Liver (tissue), 3 donors: ENCODE results near the gene MYO5A.
"Not testable (repeated sequence)": the region's sequence is repeated elsewhere in the genome, so short reads cannot be mapped to it uniquely, and the experiment has no call there.

Source experiments
- EGR1 ChIP-seq, 2 donors: IDR thresholded peaks; 2 replicates each; pipeline ENCODE4 v1.6.1; 2016 to 2018; ENCODE audit warnings: antibody characterized with exemption in 2 of 2, low read depth in 2 of 2
- GABPA ChIP-seq, 2 donors: IDR thresholded peaks in 1 of 2; conservative IDR thresholded peaks in 1 of 2; 2 replicates each; pipeline ENCODE4 v1.6.1; 2016; ENCODE audit warnings: antibody characterized with exemption in 2 of 2, mild to moderate bottlenecking in 1 of 2, moderate library complexity in 1 of 2
- RAD21 ChIP-seq, 2 donors: IDR thresholded peaks; 2 replicates each; pipeline ENCODE4 v1.6.1; 2016; ENCODE audit warnings: antibody characterized with exemption in 2 of 2, mild to moderate bottlenecking in 2 of 2
- RXRA ChIP-seq, 2 donors: IDR thresholded peaks; 2 replicates each; pipeline ENCODE4 v1.6.1; 2017 to 2018; ENCODE audit warnings: antibody characterized with exemption in 2 of 2, mild to moderate bottlenecking in 1 of 2
- SP1 ChIP-seq: IDR thresholded peaks from 2 replicates; pipeline ENCODE4 v1.6.1; 2018; ENCODE audit warnings: antibody characterized with exemption, mild to moderate bottlenecking
- TF ChIP-seq, protein P1 (sequence below): IDR thresholded peaks from 2 replicates; pipeline ENCODE4 v1.6.1; 2016; ENCODE audit warnings: antibody characterized with exemption, mild to moderate bottlenecking
- TF ChIP-seq, protein P2 (sequence below): fragments of 150-350 bp; IDR thresholded peaks from 2 replicates; pipeline ENCODE4 v1.5.1; 2017; ENCODE audit warnings: improper control_type of control experiment, low read depth, low read length; ENCODE audit not compliant: missing input control
- TF ChIP-seq, protein P3 (sequence below): IDR thresholded peaks from 2 replicates; pipeline ENCODE4 v1.6.1; 2016; ENCODE audit warnings: antibody characterized with exemption
- TF ChIP-seq, protein P4 (sequence below): IDR thresholded peaks from 2 replicates; pipeline ENCODE4 v1.6.1; 2016; ENCODE audit warnings: antibody characterized with exemption
- donor health status: healthy.
- donor health status: healthy.

DNA sequence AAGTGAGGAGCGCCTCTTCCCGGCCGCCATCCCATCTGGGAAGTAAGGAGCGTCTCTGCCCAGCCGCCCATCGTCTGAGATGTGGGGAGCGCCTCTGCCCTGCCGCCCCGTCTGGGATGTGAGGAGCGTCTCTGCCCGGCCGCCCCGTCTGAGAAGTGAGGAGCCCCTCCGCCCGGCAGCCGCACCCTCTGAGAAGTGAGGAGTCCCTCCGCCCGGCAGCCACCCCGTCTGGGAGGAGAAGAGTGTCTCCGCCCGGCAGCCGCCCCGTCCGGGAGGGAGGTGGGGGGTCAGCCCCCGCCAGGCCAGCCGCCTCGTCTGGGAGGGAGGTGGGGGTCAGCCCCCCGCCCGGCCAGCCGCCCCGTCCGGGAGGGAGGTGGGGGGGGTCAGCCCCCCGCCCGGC, 242.7 kb downstream of the MYO5A start:
- not testable (repeated sequence) for TF ChIP-seq SP1; GABPA (IDR thresholded peaks at IDR 0.05 in 1 of 2, conservative IDR thresholded peaks at IDR 0.05 in 1 of 2); RAD21 (IDR thresholded peaks at IDR 0.05); EGR1 (IDR thresholded peaks at IDR 0.05; ENCODE audit: low read depth in 2 of 2); RXRA (IDR thresholded peaks at IDR 0.05)
- TF ChIP-seq, protein P1, sequence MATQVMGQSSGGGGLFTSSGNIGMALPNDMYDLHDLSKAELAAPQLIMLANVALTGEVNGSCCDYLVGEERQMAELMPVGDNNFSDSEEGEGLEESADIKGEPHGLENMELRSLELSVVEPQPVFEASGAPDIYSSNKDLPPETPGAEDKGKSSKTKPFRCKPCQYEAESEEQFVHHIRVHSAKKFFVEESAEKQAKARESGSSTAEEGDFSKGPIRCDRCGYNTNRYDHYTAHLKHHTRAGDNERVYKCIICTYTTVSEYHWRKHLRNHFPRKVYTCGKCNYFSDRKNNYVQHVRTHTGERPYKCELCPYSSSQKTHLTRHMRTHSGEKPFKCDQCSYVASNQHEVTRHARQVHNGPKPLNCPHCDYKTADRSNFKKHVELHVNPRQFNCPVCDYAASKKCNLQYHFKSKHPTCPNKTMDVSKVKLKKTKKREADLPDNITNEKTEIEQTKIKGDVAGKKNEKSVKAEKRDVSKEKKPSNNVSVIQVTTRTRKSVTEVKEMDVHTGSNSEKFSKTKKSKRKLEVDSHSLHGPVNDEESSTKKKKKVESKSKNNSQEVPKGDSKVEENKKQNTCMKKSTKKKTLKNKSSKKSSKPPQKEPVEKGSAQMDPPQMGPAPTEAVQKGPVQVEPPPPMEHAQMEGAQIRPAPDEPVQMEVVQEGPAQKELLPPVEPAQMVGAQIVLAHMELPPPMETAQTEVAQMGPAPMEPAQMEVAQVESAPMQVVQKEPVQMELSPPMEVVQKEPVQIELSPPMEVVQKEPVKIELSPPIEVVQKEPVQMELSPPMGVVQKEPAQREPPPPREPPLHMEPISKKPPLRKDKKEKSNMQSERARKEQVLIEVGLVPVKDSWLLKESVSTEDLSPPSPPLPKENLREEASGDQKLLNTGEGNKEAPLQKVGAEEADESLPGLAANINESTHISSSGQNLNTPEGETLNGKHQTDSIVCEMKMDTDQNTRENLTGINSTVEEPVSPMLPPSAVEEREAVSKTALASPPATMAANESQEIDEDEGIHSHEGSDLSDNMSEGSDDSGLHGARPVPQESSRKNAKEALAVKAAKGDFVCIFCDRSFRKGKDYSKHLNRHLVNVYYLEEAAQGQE, result not testable (repeated sequence)
- TF ChIP-seq, protein P2, sequence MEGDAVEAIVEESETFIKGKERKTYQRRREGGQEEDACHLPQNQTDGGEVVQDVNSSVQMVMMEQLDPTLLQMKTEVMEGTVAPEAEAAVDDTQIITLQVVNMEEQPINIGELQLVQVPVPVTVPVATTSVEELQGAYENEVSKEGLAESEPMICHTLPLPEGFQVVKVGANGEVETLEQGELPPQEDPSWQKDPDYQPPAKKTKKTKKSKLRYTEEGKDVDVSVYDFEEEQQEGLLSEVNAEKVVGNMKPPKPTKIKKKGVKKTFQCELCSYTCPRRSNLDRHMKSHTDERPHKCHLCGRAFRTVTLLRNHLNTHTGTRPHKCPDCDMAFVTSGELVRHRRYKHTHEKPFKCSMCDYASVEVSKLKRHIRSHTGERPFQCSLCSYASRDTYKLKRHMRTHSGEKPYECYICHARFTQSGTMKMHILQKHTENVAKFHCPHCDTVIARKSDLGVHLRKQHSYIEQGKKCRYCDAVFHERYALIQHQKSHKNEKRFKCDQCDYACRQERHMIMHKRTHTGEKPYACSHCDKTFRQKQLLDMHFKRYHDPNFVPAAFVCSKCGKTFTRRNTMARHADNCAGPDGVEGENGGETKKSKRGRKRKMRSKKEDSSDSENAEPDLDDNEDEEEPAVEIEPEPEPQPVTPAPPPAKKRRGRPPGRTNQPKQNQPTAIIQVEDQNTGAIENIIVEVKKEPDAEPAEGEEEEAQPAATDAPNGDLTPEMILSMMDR, result not testable (repeated sequence)
- TF ChIP-seq, protein P3, sequence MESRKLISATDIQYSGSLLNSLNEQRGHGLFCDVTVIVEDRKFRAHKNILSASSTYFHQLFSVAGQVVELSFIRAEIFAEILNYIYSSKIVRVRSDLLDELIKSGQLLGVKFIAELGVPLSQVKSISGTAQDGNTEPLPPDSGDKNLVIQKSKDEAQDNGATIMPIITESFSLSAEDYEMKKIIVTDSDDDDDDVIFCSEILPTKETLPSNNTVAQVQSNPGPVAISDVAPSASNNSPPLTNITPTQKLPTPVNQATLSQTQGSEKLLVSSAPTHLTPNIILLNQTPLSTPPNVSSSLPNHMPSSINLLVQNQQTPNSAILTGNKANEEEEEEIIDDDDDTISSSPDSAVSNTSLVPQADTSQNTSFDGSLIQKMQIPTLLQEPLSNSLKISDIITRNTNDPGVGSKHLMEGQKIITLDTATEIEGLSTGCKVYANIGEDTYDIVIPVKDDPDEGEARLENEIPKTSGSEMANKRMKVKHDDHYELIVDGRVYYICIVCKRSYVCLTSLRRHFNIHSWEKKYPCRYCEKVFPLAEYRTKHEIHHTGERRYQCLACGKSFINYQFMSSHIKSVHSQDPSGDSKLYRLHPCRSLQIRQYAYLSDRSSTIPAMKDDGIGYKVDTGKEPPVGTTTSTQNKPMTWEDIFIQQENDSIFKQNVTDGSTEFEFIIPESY, result not testable (repeated sequence)
- TF ChIP-seq, protein P4, sequence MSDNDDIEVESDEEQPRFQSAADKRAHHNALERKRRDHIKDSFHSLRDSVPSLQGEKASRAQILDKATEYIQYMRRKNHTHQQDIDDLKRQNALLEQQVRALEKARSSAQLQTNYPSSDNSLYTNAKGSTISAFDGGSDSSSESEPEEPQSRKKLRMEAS, result not testable (repeated sequence)
